HG02970 (cell line): ENCODE data around the gene ARPP19.
"Not testable (repeated sequence)": the region's sequence is repeated elsewhere in the genome, so short reads cannot be mapped to it uniquely, and the experiment has no call there.

Source experiments
- ATAC-seq: cut with Tn5 transposase; IDR thresholded peaks from one replicate; pipeline ENCODE4 v1.9.1; 2021; ENCODE audit warnings: mild to moderate bottlenecking, moderate library complexity, moderate number of reproducible peaks; ENCODE audit not compliant: unreplicated experiment, low FRiP score

The ARPP19 gene

DNA sequence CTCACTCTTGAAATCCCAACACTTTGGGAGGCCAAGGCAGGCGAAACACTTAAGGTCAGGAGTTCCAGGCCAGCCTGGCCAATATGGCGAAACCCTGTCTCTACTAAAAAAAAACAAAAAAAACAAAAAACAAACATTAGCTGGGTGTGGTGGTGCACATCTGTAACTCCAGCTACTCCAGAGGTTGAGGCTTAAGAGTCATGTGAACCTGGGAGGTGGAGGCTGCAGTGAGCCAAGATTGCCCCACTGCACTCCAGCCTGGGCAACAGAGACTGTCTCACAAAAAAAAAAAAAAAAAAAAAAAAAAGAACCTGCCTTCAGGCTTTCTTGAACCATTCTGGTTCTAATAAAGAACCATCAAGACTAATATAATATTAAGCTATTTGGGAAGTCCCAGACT lies 16.5 kb downstream of the ARPP19 start:
- ATAC-seq: no peak

DNA sequence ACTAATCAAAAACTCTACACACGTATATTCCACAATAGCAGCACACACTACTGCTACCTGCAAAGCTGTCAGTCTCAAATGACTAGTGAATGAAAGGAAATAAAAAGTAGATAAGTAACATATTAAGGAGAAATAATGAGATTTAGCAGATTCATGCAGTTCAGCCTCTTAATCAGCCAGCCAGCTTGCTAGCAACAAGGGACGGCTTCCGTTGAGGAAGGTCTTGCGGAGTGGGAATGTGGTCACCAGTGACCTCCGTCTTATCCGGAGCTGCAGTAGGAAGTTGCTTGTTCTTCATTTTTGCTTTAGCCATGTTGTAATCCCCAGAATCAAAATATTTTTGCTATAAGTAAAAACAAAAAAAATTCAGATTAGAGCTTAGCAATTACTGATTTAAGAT lies 17.1 kb downstream of the ARPP19 start:
- no peak for ATAC-seq

DNA sequence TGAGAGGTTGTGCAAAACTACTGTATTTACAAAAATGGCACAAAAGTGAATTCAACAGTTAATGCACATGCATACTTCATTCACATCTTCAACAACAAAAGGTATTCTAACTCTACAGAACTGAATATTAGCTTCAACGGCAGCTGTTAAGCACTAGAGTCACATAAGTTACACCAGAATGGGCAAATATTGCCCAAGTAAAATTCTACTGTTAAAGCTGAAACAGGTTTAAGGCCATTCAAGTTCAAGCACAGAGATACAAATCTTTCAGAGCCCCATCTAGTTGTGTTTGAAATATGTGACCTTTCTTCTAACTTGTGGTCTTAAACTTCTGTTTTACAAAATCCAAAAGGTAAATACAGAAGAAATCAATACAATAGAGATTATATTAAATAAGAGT lies 17.6 kb downstream of the ARPP19 start:
- not testable (repeated sequence) for ATAC-seq

DNA sequence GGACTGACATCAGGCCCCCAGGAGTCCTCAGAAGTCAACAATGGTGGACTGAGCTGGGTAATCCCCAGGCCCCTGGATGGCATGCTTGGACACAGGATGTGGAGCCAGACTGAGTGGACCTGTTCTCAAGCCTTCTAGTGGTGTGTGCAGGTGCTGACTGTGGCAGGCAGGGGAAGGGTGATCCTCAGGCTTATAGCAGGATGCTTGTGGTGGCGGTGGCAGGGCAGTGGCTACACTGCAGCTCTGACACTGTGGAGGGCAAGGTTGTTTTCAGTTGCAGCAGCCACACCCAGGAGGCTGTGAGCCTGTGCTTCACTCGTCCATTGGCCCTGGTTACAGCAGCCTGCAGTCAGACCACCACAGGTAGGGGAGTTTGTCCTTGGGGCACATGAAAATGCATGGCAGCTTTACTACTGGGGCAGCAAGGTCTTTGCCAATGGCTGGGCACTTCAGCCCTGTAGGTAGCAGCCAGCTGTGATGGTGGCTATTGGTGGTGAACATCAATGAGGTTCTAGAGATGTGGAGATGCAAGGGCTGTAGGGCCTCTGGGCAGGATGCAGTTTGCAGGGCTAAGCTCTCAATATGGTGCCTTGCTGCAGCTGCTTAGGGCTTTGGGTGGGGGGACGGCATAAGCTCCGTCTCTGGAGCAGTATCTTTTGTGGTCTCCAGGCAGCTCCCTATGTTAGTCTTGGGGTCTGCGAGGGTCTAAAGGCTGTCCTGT lies 22.6 kb downstream of the ARPP19 start:
- ATAC-seq: no peak

DNA sequence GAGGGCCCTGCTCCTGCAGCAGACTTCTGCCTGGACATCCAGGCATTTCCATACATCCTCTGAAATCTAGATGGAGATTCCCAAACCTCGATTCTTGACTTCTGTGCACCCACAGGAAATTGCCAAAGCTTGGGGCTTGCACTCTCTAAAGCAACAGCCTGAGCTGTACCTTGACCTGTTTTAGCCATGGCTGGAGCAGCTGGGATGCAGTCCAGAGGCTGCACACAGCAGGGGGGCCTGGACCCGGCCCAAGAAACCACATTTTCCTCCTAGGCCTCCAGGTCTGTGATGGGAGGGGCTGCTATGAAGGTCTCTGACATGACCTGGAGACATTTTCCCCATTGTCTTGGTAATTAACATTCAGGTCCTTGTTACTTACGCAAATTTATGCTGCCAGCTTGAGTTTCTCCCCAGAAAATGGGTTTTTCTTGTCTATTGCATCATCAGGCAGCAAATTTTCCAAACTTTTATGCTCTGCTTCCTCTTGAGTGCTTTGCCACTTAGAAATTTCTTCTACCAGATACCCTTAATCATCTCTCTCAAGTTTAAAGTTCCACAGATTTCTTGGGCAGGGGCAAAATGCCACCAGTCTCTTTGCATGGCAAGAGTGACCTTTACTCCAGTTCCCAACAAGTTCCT lies 28.3 kb downstream of the ARPP19 start:
- ATAC-seq: no peak

GRCh38 chr15:52537459-52537858 lies 31.4 kb downstream of the ARPP19 start:
- ATAC-seq: no peak

- ATAC-seq: no peak
Measured at GRCh38 chr15:52532427-52532826, 36.4 kb downstream of the ARPP19 start.

GRCh38 chr15:52529940-52530339 lies 38.9 kb downstream of the ARPP19 start:
- ATAC-seq: no peak

DNA sequence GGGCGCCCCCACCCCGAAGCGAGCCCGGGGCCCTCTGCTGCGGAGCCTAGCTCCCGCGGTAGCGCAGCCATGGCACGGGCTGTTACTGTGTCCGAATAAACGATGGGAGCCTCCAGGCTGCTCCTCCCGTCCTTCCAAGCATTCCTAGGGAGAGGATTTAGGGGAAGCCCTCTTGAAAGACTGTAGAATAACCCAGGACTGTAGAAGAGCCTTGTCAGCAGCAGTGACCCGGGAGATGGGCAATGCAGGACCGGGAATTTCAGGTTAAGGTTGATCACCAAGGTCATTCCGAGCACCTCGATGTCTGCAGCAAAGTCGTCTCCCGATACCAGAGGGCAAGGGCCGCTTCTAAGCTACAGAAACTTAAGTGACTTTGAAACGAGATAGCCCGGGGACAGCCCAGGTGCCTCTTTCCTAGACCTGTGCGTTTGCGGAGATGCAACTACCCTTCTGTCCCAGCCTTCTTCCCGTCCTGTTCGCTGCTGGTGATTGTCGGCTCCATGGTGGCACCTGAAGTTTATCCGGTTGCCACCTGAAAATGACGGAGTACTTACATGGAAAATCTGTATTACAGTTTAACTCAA lies 39.4 kb downstream of the ARPP19 start:
- no peak for ATAC-seq

- ATAC-seq: peak; percentile 72
Measured at GRCh38 chr15:52528564-52529340, 40.1 kb downstream of the ARPP19 start, which contains the start of gene MYO5A. MYO5A (minus strand) TSS chr15:52528880; CDS start chr15:52528806, 74 bp downstream.

DNA sequence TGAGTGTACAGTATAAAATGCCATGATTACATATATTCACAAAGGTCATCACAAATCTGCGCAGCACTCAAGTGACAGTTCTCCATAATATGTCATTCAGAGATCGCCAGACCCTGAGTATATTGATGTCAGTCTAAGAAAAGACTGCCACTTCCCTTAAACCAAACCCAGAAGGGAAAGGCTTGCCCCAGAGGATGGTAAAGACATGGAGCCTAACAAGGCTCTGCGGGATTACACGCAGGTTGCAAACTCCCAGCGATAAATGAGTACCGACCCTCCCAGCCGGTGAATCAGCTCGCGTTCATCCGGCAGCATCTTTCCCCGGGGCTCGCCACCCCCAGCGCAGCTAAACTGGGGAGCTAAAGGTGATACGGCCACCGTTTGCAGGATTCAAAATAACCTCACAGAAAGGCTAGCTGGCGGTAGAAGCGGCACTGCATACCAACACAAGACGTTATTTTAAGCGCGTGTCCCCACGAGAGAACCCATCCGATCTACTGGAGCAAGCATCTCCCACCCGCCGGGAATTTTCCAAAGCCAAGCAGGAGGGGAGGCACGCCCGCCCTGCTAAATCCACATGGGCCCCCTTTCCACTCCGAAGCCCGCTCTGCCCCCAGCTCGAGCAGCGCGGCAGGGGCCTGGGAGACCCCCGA lies 40.8 kb downstream of the ARPP19 start:
- ATAC-seq: peak; percentile 2

- no peak for ATAC-seq
Measured at GRCh38 chr15:52527196-52527910, 41.5 kb downstream of the ARPP19 start.

GRCh38 chr15:52524223-52525136 lies 44.4 kb downstream of the ARPP19 start:
- ATAC-seq: no peak

GRCh38 chr15:52523647-52524046 lies 45.2 kb downstream of the ARPP19 start:
- no peak for ATAC-seq

GRCh38 chr15:52523192-52523591 lies 45.6 kb downstream of the ARPP19 start:
- no peak for ATAC-seq

DNA sequence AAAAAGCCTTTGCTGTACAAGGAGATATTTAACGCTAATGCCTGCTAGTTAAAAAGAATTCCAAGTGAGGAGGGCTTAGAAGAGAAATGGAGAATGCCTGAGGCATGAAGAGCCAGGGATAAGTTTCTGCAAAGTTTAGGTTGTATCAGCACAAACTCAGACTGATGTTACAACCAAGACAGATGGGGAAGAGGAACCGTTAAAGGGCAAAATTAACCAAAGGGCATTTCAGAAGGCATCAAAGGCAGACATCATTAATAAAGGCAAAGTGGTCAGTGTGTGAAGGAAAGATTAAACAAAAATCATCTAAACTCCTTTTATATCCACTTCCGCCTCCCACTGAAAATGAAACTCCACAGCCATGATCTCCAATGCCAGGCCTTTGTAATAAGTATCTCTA lies 47.1 kb downstream of the ARPP19 start:
- ATAC-seq: no peak

GRCh38 chr15:52520421-52520820 lies 48.4 kb downstream of the ARPP19 start:
- ATAC-seq: no peak

DNA sequence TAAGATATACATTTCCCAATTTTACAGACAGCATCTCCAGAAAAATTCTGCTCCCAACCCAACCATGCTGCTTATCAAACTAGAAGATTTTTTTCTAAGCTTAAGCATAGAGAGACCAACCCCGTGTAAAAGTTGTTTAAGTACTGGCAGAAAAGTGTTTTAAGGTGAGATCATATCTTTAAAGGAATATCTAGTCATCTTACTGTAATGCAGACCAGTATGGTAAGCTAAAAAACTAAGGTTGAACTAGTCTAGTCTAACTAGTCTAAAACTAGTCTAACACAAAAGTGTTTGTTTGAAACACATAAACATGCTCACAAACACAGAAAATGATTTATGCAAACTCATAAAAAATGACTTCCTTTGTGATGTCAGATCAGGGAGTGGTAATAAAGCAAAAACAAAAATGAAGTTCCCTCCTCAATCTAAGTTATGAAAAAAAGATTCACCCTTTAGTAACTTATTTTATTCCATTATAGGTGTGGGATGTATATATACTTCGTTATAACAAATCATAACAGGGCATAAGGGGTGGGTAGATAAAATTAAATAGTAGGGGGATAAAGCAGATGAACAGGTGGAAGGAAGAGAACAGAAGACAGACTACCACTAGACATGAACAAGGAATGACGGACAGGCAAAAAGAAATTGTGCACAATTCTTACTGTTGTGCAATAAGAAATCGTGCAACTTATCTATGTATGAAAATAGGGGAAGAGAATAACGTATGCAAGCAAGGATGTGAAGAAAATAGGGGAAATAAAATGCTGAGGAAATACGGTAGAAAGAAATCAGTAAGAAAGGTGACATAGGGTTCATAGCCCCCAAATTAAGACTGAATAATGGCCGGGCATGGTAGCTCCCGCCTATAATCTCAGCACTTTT lies 50.1 kb downstream of the ARPP19 start:
- no peak for ATAC-seq
